ENCODE data around the gene BRAT1.
"Not testable (repeated sequence)": the region's sequence is repeated elsewhere in the genome, so short reads cannot be mapped to it uniquely, and the experiment has no call there.

BRAT1 gene

GRCh38 chr7:2541291-2542010 lies 13.9 kb downstream of the BRAT1 start:
- DNase-seq (ENCODE audit: low read depth): no peak
- no peak overlapping the region for H3K4me3 ChIP-seq (ENCODE audit: low read depth, low read length)
- TF ChIP-seq CTCF (IDR thresholded peaks at IDR 0.05; ENCODE audit: low read depth, low read length, missing control alignments): no peak

GRCh38 chr7:2540641-2541051 lies 14.7 kb downstream of the BRAT1 start:
- H3K4me3 ChIP-seq (ENCODE audit: low read depth, low read length): no peak overlapping the region
- TF ChIP-seq CTCF (IDR thresholded peaks at IDR 0.05; ENCODE audit: low read depth, low read length, missing control alignments): no peak
- DNase-seq (ENCODE audit: low read depth): no peak

- TF ChIP-seq CTCF (IDR thresholded peaks at IDR 0.05; ENCODE audit: low read depth, low read length, missing control alignments): no peak
- no peak for DNase-seq (ENCODE audit: low read depth)
- H3K4me3 ChIP-seq (ENCODE audit: low read depth, low read length): no peak overlapping the region
Observed at GRCh38 chr7:2540133-2540532, 15.2 kb downstream of the BRAT1 start.

- no peak for DNase-seq (ENCODE audit: low read depth)
- TF ChIP-seq CTCF (IDR thresholded peaks at IDR 0.05; ENCODE audit: low read depth, low read length, missing control alignments): no peak
- H3K4me3 ChIP-seq (ENCODE audit: low read depth, low read length): no peak overlapping the region
Observed at GRCh38 chr7:2539031-2539911, 16.1 kb downstream of the BRAT1 start.

GRCh38 chr7:2537981-2538851 lies 17.1 kb downstream of the BRAT1 start:
- no peak for DNase-seq (ENCODE audit: low read depth)
- H3K4me3 ChIP-seq (ENCODE audit: low read depth, low read length): no peak overlapping the region
- TF ChIP-seq CTCF (IDR thresholded peaks at IDR 0.05; ENCODE audit: low read depth, low read length, missing control alignments): no peak

GRCh38 chr7:2535872-2536627 lies 19.3 kb downstream of the BRAT1 start:
- not testable (repeated sequence) for H3K4me3 ChIP-seq (ENCODE audit: low read depth, low read length); DNase-seq (ENCODE audit: low read depth)

GRCh38 chr7:2534214-2534613 lies 21.1 kb downstream of the BRAT1 start:
- DNase-seq (ENCODE audit: low read depth); H3K4me3 ChIP-seq (ENCODE audit: low read depth, low read length): not testable (repeated sequence)

- H3K4me3 ChIP-seq (ENCODE audit: low read depth, low read length); DNase-seq (ENCODE audit: low read depth): not testable (repeated sequence)
Observed at GRCh38 chr7:2533566-2533965, 21.8 kb downstream of the BRAT1 start.

- H3K4me3 ChIP-seq (ENCODE audit: low read depth, low read length); DNase-seq (ENCODE audit: low read depth): not testable (repeated sequence)
Observed at GRCh38 chr7:2532816-2533215, 22.5 kb downstream of the BRAT1 start.

- H3K4me3 ChIP-seq (ENCODE audit: low read depth, low read length); DNase-seq (ENCODE audit: low read depth): not testable (repeated sequence)
Observed at GRCh38 chr7:2532199-2532772, 23.0 kb downstream of the BRAT1 start.

GRCh38 chr7:2531796-2532110 lies 23.6 kb downstream of the BRAT1 start:
- not testable (repeated sequence) for DNase-seq (ENCODE audit: low read depth); H3K4me3 ChIP-seq (ENCODE audit: low read depth, low read length)

All from GM12864 (cell line).